NB4 (cell line): ENCODE measurements around the gene SMAD3.

Experiments
- DNase-seq: peaks from one replicate; pipeline ENCODE4 v3.0.0; 2010; ENCODE audit warnings: low read depth
- H3K4me3 ChIP-seq: one replicate; pipeline ENCODE4 v1.5.1; 2011; ENCODE audit warnings: mild to moderate bottlenecking, low read depth, low read length, moderate library complexity
- CTCF ChIP-seq: IDR thresholded peaks from one replicate; pipeline ENCODE4 v1.5.1; 2012; ENCODE audit warnings: low read depth, low read length
- MAX ChIP-seq: IDR thresholded peaks from 2 replicates; pipeline ENCODE4 v1.6.1; 2011; ENCODE audit warnings: low read depth, low read length
- MYC ChIP-seq: IDR thresholded peaks from 2 replicates; pipeline ENCODE4 v1.6.1; 2011; ENCODE audit warnings: low read depth, low read length
- POLR2A ChIP-seq: IDR thresholded peaks from 2 replicates; pipeline ENCODE4 v1.6.1; 2011; ENCODE audit warnings: mild to moderate bottlenecking; ENCODE audit not compliant: insufficient read length; ENCODE audit errors: extremely low read depth

Gene SMAD3

GRCh38 chr15:67196672-67197363 lies 131.4 kb downstream of the SMAD3 start:
- DNase-seq: no peak
- H3K4me3 ChIP-seq: no peak overlapping the region
- TF ChIP-seq MAX (no peak), CTCF (no peak), MYC (no peak), POLR2A (no peak)

GRCh38 chr15:67197364-67197695 lies 131.9 kb downstream of the SMAD3 start:
- TF ChIP-seq MAX (no peak), CTCF (no peak), MYC (no peak), POLR2A (no peak)
- no peak for DNase-seq
- no peak overlapping the region for H3K4me3 ChIP-seq

- no peak for DNase-seq
- H3K4me3 ChIP-seq: no peak overlapping the region
- TF ChIP-seq MYC (no peak), MAX (no peak), POLR2A (no peak), CTCF (no peak)
Measured at GRCh38 chr15:67198157-67198754, 132.9 kb downstream of the SMAD3 start.

- TF ChIP-seq POLR2A (no peak), MYC (no peak), MAX (no peak), CTCF (no peak)
- no peak for DNase-seq
- H3K4me3 ChIP-seq: no peak overlapping the region
Measured at GRCh38 chr15:67199391-67199790, 134.0 kb downstream of the SMAD3 start.

GRCh38 chr15:67199881-67200763 lies 134.7 kb downstream of the SMAD3 start:
- H3K4me3 ChIP-seq: no peak overlapping the region
- DNase-seq: no peak
- TF ChIP-seq MYC: no peak
- no peak for TF ChIP-seq CTCF
- TF ChIP-seq POLR2A: no peak
- TF ChIP-seq MAX: no peak
